ENCODE measurements around the gene CDC42BPB. TPM values are rescaled to one million over a fixed set of nuclear protein-coding genes. Genes with fewer than 3 reads are reported as not detected.

The CDC42BPB gene
- total RNA-seq, 3 donors from 2014 or later: 64.0 to 110 (median 98.0) TPM

DNA sequence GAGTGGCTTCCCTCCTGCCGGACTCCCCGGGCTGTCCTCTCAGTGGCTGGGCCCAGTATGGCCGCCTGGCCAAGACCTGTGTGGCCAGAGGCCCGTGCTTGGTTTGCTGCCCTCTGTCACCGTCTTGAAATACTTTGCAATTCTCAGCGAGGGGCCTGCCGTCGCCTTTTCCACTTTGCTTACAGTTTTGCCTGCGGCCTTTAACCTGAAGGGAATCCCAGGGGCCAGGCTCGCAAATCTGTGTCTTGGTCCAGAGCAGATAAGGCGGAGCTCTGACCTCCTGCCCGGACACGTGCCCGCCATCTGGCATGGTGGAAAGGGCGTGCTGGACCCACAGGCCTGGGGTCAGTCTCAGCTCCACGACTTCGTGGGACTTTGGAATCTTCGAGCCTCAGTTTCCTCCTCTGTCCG lies 145.8 kb downstream of the CDC42BPB start:
- TF ChIP-seq POLR2AphosphoS5 (IDR thresholded peaks at IDR 0.05) (no peak), POLR2A (IDR thresholded peaks at IDR 0.05) (no peak), CTCF (IDR thresholded peaks at IDR 0.05) (no peak)
- no peak for DNase-seq (ENCODE audit: low spot score in 2 of 2)
- H3K36me3 ChIP-seq: no peaks in the 10 kb centered on the region
- H3K4me1 ChIP-seq: no peaks in the 10 kb centered on the region
- intact Hi-C loops (cut with DNase I; ENCODE audit: low total_unique reads): no loop called here
- no peaks in the 10 kb centered on the region for H3K9me3 ChIP-seq
- H3K27ac ChIP-seq: no peak overlapping the region
- no peak overlapping the region for H3K4me3 ChIP-seq
- H3K27me3 ChIP-seq: no peaks in the 10 kb centered on the region

- intact Hi-C loops (cut with DNase I; ENCODE audit: low total_unique reads): no loop called here
- no peak for DNase-seq (ENCODE audit: low spot score in 2 of 2)
- no peak overlapping the region for H3K4me3 ChIP-seq
- H3K9me3 ChIP-seq: no peaks in the 10 kb centered on the region
- H3K4me1 ChIP-seq: no peaks in the 10 kb centered on the region
- H3K27ac ChIP-seq: no peak overlapping the region
- no peaks in the 10 kb centered on the region for H3K36me3 ChIP-seq
- no peak for TF ChIP-seq POLR2A (IDR thresholded peaks at IDR 0.05)
- TF ChIP-seq POLR2AphosphoS5 (IDR thresholded peaks at IDR 0.05): no peak
- no peak for TF ChIP-seq CTCF (IDR thresholded peaks at IDR 0.05)
- no peaks in the 10 kb centered on the region for H3K27me3 ChIP-seq
Observed at GRCh38 chr14:102910442-102910841, 146.9 kb downstream of the CDC42BPB start.

GRCh38 chr14:102909911-102910310 lies 147.4 kb downstream of the CDC42BPB start:
- Histone ChIP-seq H3K4me1 (no peaks in the 10 kb centered on the region), H3K27me3 (no peaks in the 10 kb centered on the region), H3K4me3 (no peak overlapping the region), H3K9me3 (no peaks in the 10 kb centered on the region), H3K27ac (no peak overlapping the region), H3K36me3 (no peaks in the 10 kb centered on the region)
- TF ChIP-seq POLR2AphosphoS5 (IDR thresholded peaks at IDR 0.05) (no peak), POLR2A (IDR thresholded peaks at IDR 0.05) (no peak), CTCF (IDR thresholded peaks at IDR 0.05) (no peak)
- no peak for DNase-seq (ENCODE audit: low spot score in 2 of 2)
- intact Hi-C loops (cut with DNase I; ENCODE audit: low total_unique reads): no loop called here

GRCh38 chr14:102909462-102909861 lies 147.9 kb downstream of the CDC42BPB start:
- intact Hi-C loops (cut with DNase I; ENCODE audit: low total_unique reads): no loop called here
- Histone ChIP-seq H3K9me3 (no peaks in the 10 kb centered on the region), H3K27ac (no peak overlapping the region), H3K4me3 (no peak overlapping the region), H3K36me3 (no peaks in the 10 kb centered on the region), H3K4me1 (no peaks in the 10 kb centered on the region), H3K27me3 (no peaks in the 10 kb centered on the region)
- no peak for DNase-seq (ENCODE audit: low spot score in 2 of 2)
- TF ChIP-seq POLR2AphosphoS5 (IDR thresholded peaks at IDR 0.05) (no peak), POLR2A (IDR thresholded peaks at IDR 0.05) (no peak), CTCF (IDR thresholded peaks at IDR 0.05) (no peak)

- Histone ChIP-seq H3K9me3 (no peaks in the 10 kb centered on the region), H3K4me1 (no peaks in the 10 kb centered on the region), H3K36me3 (no peaks in the 10 kb centered on the region), H3K4me3 (no peak overlapping the region), H3K27me3 (no peaks in the 10 kb centered on the region), H3K27ac (no peak overlapping the region)
- no peak for TF ChIP-seq POLR2A (IDR thresholded peaks at IDR 0.05)
- no peak for DNase-seq (ENCODE audit: low spot score in 2 of 2)
- intact Hi-C loops (cut with DNase I; ENCODE audit: low total_unique reads): no loop called here
Observed at GRCh38 chr14:102908766-102909455, 148.4 kb downstream of the CDC42BPB start.

Data from breast epithelium (tissue), 4 donors.